Loucy (cell line): ENCODE data around the gene EYA3.

ENCODE experiments used
- EZH2phosphoT487 ChIP-seq: fragments of 200-600 bp; IDR thresholded peaks from 2 replicates; pipeline ENCODE4 v1.6.1; 2018; ENCODE audit warnings: antibody characterized with exemption, mild to moderate bottlenecking, moderate library complexity, borderline replicate concordance
- TF ChIP-seq, protein P1 (sequence below): fragments of 200-600 bp; sonication (generic); conservative IDR thresholded peaks from 2 replicates; pipeline ENCODE4 v1.5.1; 2014; ENCODE audit warnings: mild to moderate bottlenecking, antibody characterized with exemption, low read length

DNA sequence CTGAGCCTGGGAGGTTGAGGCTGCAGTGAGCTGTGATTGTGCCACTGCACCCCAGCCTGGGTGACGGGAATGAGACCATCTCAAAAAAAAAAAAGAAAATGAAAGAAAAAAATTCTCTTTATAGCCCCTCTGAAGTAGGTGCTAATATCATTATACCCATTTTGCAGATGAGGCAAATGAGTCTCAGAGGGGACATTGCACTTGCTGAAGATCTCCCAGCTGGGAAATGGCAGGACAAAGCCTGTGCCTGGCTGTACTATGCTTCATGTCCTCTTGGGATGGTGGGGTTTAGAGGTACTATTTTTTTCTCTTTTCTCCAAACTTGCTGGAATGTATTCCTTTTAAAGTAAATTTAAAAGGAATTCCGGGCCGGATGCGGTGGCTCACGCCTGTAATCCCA, 152.0 kb downstream of the EYA3 start:
- TF ChIP-seq, protein P1, sequence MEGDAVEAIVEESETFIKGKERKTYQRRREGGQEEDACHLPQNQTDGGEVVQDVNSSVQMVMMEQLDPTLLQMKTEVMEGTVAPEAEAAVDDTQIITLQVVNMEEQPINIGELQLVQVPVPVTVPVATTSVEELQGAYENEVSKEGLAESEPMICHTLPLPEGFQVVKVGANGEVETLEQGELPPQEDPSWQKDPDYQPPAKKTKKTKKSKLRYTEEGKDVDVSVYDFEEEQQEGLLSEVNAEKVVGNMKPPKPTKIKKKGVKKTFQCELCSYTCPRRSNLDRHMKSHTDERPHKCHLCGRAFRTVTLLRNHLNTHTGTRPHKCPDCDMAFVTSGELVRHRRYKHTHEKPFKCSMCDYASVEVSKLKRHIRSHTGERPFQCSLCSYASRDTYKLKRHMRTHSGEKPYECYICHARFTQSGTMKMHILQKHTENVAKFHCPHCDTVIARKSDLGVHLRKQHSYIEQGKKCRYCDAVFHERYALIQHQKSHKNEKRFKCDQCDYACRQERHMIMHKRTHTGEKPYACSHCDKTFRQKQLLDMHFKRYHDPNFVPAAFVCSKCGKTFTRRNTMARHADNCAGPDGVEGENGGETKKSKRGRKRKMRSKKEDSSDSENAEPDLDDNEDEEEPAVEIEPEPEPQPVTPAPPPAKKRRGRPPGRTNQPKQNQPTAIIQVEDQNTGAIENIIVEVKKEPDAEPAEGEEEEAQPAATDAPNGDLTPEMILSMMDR: no peak
- no peak for TF ChIP-seq EZH2phosphoT487
